ENCODE measurements around the gene PTPRJ. TPM values are rescaled to one million over a fixed set of nuclear protein-coding genes. Genes with fewer than 3 reads are reported as not detected.

Gene PTPRJ
- total and polyA plus RNA-seq, 4 donors = 4.1 to 24.7 (median 14.6) TPM

DNA sequence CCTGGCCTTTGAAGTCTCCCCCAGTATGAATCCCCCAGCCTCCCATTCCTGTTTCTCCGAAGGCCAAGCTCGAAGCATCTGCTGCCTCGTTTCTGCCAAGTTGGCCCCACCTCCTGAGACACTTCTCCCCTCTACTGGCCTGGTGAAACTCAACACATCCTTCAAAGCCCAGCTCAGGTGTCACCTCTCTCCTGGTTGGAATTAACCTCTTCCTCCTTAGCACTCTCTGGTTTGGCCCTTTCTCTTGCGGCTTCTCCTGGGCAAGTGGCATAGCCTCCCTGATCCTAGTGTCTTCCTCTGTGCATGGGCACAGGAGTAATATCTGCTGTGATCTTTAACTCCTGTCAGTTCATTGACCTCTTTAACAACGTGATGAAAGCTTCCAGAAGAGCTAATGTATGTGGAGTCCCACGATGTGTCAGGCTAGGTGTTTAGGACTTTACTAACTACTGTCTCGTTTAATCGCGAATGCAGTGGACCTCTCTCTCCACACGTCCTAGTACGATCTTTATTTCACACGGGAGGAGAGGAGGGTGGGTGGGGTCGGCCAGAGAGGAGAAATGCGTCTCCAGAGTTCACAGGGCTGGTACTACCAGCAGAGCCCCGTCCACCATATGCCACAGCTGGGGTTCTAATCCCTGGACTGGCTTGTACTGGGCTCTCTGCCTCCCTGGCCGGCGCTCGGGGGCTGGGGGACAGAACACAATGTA lies 826 bp upstream of the PTPRJ start:
- Histone ChIP-seq H3K9me3 (ENCODE audit: control insufficient read depth in 4 of 4, low read length in 3 of 4) (no peaks in the 10 kb centered on the region), H3K9ac (ENCODE audit: low read depth in 1 of 2, low read length in 2 of 2) (peak overlapping the region in 1 of 2 donors; percentile 31), H3K4me3 (ENCODE audit: low read depth in 1 of 3, low read length in 3 of 3) (peak overlapping the region in 2 of 3 donors; percentile 52 to 89), H3K27ac (ENCODE audit: low read depth in 1 of 2, low read length in 2 of 2) (peak overlapping the region; percentile 82 to 83), H3K36me3 (ENCODE audit: control insufficient read depth in 4 of 4, insufficient read depth in 3 of 4, low read depth in 1 of 4, low read length in 3 of 4) (no peaks in the 10 kb centered on the region), H3K27me3 (ENCODE audit: control insufficient read depth in 4 of 4, insufficient read depth in 4 of 4, low read length in 3 of 4) (no peaks in the 10 kb centered on the region), H3K4me1 (ENCODE audit: control insufficient read depth in 4 of 4, insufficient read depth in 4 of 4, low read length in 3 of 4) (peaks cover 3 to 48% (median 36%) of the 10 kb centered on the region in 4 donors)
- whole genome bisulfite sequencing = 41% methylated on average over 18 of the region's 18 CpGs
- peak; percentile 41 to 62 for TF ChIP-seq RXRA (IDR thresholded peaks at IDR 0.05)
- TF ChIP-seq, protein P1, sequence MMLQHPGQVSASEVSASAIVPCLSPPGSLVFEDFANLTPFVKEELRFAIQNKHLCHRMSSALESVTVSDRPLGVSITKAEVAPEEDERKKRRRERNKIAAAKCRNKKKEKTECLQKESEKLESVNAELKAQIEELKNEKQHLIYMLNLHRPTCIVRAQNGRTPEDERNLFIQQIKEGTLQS (IDR thresholded peaks at IDR 0.05) = no peak
- no peak for DNase-seq (ENCODE audit: low spot score)

DNA sequence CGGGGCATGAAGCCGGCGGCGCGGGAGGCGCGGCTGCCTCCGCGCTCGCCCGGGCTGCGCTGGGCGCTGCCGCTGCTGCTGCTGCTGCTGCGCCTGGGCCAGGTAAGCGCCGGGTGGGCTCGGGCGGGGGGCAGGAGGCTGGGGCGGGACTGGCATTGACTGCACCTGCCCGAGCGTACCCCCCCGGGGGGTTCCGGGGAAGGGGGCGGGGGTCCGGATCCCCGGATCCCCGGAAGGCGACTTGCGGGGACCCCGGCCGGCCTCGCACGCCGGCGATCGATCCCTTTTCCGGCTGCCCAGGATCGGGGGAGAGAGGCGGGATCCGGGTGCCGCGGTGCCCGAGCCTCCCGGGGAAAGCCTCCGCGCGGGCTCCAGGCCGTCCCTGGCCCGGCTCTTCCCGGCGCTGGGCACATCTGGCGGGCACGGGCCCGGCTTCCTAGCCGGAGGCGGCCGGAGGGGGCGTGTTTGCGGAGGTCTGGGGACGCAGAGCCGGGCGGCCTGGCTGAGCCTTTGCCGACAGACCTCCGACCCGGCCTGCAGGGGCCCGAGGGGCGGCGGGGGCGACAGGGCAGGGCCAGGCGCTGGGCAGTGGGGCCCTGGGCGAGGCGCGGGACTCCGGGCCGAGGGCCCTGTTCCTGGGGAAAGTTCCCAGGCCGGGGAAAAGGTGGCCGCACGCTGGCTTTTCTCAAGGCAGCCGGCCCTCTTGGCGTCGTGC lies 705 bp downstream of the PTPRJ start:
- Histone ChIP-seq H3K9ac (ENCODE audit: low read depth in 1 of 2, low read length in 2 of 2) (peak overlapping the region; percentile 58 to 86), H3K27ac (ENCODE audit: low read depth in 1 of 2, low read length in 2 of 2) (peak overlapping the region; percentile 66 to 71), H3K4me3 (ENCODE audit: low read depth in 1 of 3, low read length in 3 of 3) (peak overlapping the region; percentile 64 to 89 (median 70)), H3K27me3 (ENCODE audit: control insufficient read depth in 4 of 4, insufficient read depth in 4 of 4, low read length in 3 of 4) (no peaks in the 10 kb centered on the region), H3K9me3 (ENCODE audit: control insufficient read depth in 4 of 4, low read length in 3 of 4) (no peaks in the 10 kb centered on the region), H3K4me1 (ENCODE audit: control insufficient read depth in 4 of 4, insufficient read depth in 4 of 4, low read length in 3 of 4) (peaks cover 3 to 48% (median 37%) of the 10 kb centered on the region in 4 donors), H3K36me3 (ENCODE audit: control insufficient read depth in 4 of 4, insufficient read depth in 3 of 4, low read depth in 1 of 4, low read length in 3 of 4) (no peaks in the 10 kb centered on the region)
- under 1% methylated on average over 82 of the region's 82 CpGs for WGBS
- DNase-seq (ENCODE audit: low spot score) = no peak
- TF ChIP-seq JUND (IDR thresholded peaks at IDR 0.05) = no peak
- no peak for TF ChIP-seq GABPA (IDR thresholded peaks at IDR 0.05 in 1 of 2, conservative IDR thresholded peaks at IDR 0.05 in 1 of 2)
- TF ChIP-seq, protein P2, sequence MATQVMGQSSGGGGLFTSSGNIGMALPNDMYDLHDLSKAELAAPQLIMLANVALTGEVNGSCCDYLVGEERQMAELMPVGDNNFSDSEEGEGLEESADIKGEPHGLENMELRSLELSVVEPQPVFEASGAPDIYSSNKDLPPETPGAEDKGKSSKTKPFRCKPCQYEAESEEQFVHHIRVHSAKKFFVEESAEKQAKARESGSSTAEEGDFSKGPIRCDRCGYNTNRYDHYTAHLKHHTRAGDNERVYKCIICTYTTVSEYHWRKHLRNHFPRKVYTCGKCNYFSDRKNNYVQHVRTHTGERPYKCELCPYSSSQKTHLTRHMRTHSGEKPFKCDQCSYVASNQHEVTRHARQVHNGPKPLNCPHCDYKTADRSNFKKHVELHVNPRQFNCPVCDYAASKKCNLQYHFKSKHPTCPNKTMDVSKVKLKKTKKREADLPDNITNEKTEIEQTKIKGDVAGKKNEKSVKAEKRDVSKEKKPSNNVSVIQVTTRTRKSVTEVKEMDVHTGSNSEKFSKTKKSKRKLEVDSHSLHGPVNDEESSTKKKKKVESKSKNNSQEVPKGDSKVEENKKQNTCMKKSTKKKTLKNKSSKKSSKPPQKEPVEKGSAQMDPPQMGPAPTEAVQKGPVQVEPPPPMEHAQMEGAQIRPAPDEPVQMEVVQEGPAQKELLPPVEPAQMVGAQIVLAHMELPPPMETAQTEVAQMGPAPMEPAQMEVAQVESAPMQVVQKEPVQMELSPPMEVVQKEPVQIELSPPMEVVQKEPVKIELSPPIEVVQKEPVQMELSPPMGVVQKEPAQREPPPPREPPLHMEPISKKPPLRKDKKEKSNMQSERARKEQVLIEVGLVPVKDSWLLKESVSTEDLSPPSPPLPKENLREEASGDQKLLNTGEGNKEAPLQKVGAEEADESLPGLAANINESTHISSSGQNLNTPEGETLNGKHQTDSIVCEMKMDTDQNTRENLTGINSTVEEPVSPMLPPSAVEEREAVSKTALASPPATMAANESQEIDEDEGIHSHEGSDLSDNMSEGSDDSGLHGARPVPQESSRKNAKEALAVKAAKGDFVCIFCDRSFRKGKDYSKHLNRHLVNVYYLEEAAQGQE (IDR thresholded peaks at IDR 0.05) = no peak
- no peak for TF ChIP-seq RXRA (IDR thresholded peaks at IDR 0.05)
- TF ChIP-seq, protein P3, sequence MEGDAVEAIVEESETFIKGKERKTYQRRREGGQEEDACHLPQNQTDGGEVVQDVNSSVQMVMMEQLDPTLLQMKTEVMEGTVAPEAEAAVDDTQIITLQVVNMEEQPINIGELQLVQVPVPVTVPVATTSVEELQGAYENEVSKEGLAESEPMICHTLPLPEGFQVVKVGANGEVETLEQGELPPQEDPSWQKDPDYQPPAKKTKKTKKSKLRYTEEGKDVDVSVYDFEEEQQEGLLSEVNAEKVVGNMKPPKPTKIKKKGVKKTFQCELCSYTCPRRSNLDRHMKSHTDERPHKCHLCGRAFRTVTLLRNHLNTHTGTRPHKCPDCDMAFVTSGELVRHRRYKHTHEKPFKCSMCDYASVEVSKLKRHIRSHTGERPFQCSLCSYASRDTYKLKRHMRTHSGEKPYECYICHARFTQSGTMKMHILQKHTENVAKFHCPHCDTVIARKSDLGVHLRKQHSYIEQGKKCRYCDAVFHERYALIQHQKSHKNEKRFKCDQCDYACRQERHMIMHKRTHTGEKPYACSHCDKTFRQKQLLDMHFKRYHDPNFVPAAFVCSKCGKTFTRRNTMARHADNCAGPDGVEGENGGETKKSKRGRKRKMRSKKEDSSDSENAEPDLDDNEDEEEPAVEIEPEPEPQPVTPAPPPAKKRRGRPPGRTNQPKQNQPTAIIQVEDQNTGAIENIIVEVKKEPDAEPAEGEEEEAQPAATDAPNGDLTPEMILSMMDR (IDR thresholded peaks at IDR 0.05; ENCODE audit: low read depth, low read length, missing input control) = no peak
- no peak for TF ChIP-seq TAF1 (conservative IDR thresholded peaks at IDR 0.05)
- no peak for TF ChIP-seq SP1 (IDR thresholded peaks at IDR 0.05)
- TF ChIP-seq EGR1 (IDR thresholded peaks at IDR 0.05; ENCODE audit: low read depth in 2 of 2) = no peak
- no peak for TF ChIP-seq YY1 (IDR thresholded peaks at IDR 0.05)
- no peak for TF ChIP-seq NR2F2 (IDR thresholded peaks at IDR 0.05)
- TF ChIP-seq, protein P4, sequence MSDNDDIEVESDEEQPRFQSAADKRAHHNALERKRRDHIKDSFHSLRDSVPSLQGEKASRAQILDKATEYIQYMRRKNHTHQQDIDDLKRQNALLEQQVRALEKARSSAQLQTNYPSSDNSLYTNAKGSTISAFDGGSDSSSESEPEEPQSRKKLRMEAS (IDR thresholded peaks at IDR 0.05) = no peak
- TF ChIP-seq RAD21 (IDR thresholded peaks at IDR 0.05) = no peak
- TF ChIP-seq, protein P5, sequence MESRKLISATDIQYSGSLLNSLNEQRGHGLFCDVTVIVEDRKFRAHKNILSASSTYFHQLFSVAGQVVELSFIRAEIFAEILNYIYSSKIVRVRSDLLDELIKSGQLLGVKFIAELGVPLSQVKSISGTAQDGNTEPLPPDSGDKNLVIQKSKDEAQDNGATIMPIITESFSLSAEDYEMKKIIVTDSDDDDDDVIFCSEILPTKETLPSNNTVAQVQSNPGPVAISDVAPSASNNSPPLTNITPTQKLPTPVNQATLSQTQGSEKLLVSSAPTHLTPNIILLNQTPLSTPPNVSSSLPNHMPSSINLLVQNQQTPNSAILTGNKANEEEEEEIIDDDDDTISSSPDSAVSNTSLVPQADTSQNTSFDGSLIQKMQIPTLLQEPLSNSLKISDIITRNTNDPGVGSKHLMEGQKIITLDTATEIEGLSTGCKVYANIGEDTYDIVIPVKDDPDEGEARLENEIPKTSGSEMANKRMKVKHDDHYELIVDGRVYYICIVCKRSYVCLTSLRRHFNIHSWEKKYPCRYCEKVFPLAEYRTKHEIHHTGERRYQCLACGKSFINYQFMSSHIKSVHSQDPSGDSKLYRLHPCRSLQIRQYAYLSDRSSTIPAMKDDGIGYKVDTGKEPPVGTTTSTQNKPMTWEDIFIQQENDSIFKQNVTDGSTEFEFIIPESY (IDR thresholded peaks at IDR 0.05) = no peak
- no peak for TF ChIP-seq FOXA2 (IDR thresholded peaks at IDR 0.05)

Measured in liver (tissue), 9 donors.